HEK293 (cell line): Measurements from ENCODE around the gene MBOAT2.

Experiments
- AEBP2 ChIP-seq: fragments of 450-650 bp; formaldehyde crosslinking; IDR thresholded peaks from 2 replicates; pipeline ENCODE4 v1.5.1; 2016; ENCODE audit warnings: missing biosample characterization, missing genetic modification characterization, borderline replicate concordance
- ATF2 ChIP-seq: fragments of 450-650 bp; formaldehyde crosslinking; IDR thresholded peaks from 2 replicates; pipeline ENCODE4 v1.5.1; 2016; ENCODE audit warnings: missing biosample characterization, missing genetic modification characterization, low read depth
- FEZF1 ChIP-seq: fragments of 450-650 bp; formaldehyde crosslinking; IDR thresholded peaks from 2 replicates; pipeline ENCODE4 v1.5.1; 2016; ENCODE audit warnings: missing biosample characterization, missing genetic modification characterization
- IKZF3 ChIP-seq: fragments of 450-650 bp; IDR thresholded peaks from 2 replicates; pipeline ENCODE4 v1.5.0; 2018; ENCODE audit warnings: missing biosample characterization, mild to moderate bottlenecking, missing genetic modification characterization, moderate library complexity
- KLF16 ChIP-seq: fragments of 450-650 bp; formaldehyde crosslinking; IDR thresholded peaks from 2 replicates; pipeline ENCODE4 v1.5.1; 2017; ENCODE audit warnings: missing biosample characterization, missing genetic modification characterization
- KLF17 ChIP-seq: fragments of 450-650 bp; formaldehyde crosslinking; IDR thresholded peaks from 2 replicates; pipeline ENCODE4 v1.5.1; 2016; ENCODE audit warnings: missing biosample characterization, missing genetic modification characterization
- OSR2 ChIP-seq: fragments of 450-650 bp; formaldehyde crosslinking; IDR thresholded peaks from 2 replicates; pipeline ENCODE4 v1.5.1; 2016; ENCODE audit warnings: missing biosample characterization, missing genetic modification characterization
- PRDM1 ChIP-seq: fragments of 450-650 bp; formaldehyde crosslinking; IDR thresholded peaks from 2 replicates; pipeline ENCODE4; 2016; ENCODE audit warnings: missing biosample characterization, missing genetic modification characterization
- SCRT1 ChIP-seq: fragments of 450-650 bp; formaldehyde crosslinking; IDR thresholded peaks from 2 replicates; pipeline ENCODE4 v1.5.1; 2016; ENCODE audit warnings: missing biosample characterization, missing genetic modification characterization, borderline replicate concordance
- TRIM28 ChIP-seq: IDR thresholded peaks from 2 replicates; pipeline ENCODE4 v1.6.1; 2011; ENCODE audit warnings: low read length, control low read depth, borderline replicate concordance
- ZBTB17 ChIP-seq: fragments of 450-650 bp; formaldehyde crosslinking; IDR thresholded peaks from 2 replicates; pipeline ENCODE4 v1.5.1; 2016; ENCODE audit warnings: missing biosample characterization, missing genetic modification characterization
- ZBTB20 ChIP-seq: fragments of 450-650 bp; formaldehyde crosslinking; IDR thresholded peaks from 2 replicates; pipeline ENCODE4 v1.5.1; 2016; ENCODE audit warnings: missing biosample characterization, missing genetic modification characterization
- ZBTB6 ChIP-seq: fragments of 450-650 bp; formaldehyde crosslinking; IDR thresholded peaks from 2 replicates; pipeline ENCODE4 v1.5.1; 2017; ENCODE audit warnings: missing biosample characterization, missing genetic modification characterization
- ZBTB8A ChIP-seq: fragments of 450-650 bp; formaldehyde crosslinking; IDR thresholded peaks from 2 replicates; pipeline ENCODE4 v1.5.1; 2016; ENCODE audit warnings: missing biosample characterization, missing genetic modification characterization
- ZFHX2 ChIP-seq: fragments of 450-650 bp; formaldehyde crosslinking; conservative IDR thresholded peaks from 2 replicates; pipeline ENCODE4 v1.5.1; 2016; ENCODE audit warnings: missing biosample characterization, missing genetic modification characterization
- ZFP3 ChIP-seq: fragments of 450-650 bp; formaldehyde crosslinking; IDR thresholded peaks from 2 replicates; pipeline ENCODE4 v1.5.1; 2016; ENCODE audit warnings: low read depth, missing biosample characterization, missing genetic modification characterization
- ZFP69B ChIP-seq: fragments of 450-650 bp; formaldehyde crosslinking; IDR thresholded peaks from 2 replicates; pipeline ENCODE4 v1.5.1; 2016; ENCODE audit warnings: missing biosample characterization, missing genetic modification characterization
- ZNF10 ChIP-seq: fragments of 450-650 bp; formaldehyde crosslinking; IDR thresholded peaks from 2 replicates; pipeline ENCODE4 v1.5.1; 2017; ENCODE audit warnings: missing biosample characterization, missing genetic modification characterization
- ZNF133 ChIP-seq: fragments of 450-650 bp; formaldehyde crosslinking; IDR thresholded peaks from 2 replicates; pipeline ENCODE4 v1.5.1; 2016; ENCODE audit warnings: missing biosample characterization, missing genetic modification characterization
- ZNF24 ChIP-seq: fragments of 450-650 bp; formaldehyde crosslinking; IDR thresholded peaks from 2 replicates; pipeline ENCODE4 v1.5.1; 2016; ENCODE audit warnings: missing biosample characterization, missing genetic modification characterization
- ZNF311 ChIP-seq: fragments of 450-650 bp; formaldehyde crosslinking; IDR thresholded peaks from 2 replicates; pipeline ENCODE4 v1.5.1; 2017; ENCODE audit warnings: missing biosample characterization, missing genetic modification characterization, borderline replicate concordance
- ZNF362 ChIP-seq: fragments of 450-650 bp; formaldehyde crosslinking; IDR thresholded peaks from 2 replicates; pipeline ENCODE4 v1.5.1; 2016; ENCODE audit warnings: missing biosample characterization, missing genetic modification characterization
- ZNF473 ChIP-seq: fragments of 450-650 bp; formaldehyde crosslinking; IDR thresholded peaks from 2 replicates; pipeline ENCODE4 v1.5.1; 2017; ENCODE audit warnings: missing biosample characterization, missing genetic modification characterization
- ZNF521 ChIP-seq: fragments of 450-650 bp; formaldehyde crosslinking; IDR thresholded peaks from 2 replicates; pipeline ENCODE4 v1.5.1; 2017; ENCODE audit warnings: missing biosample characterization, mild to moderate bottlenecking, missing genetic modification characterization
- ZNF529 ChIP-seq: fragments of 450-650 bp; formaldehyde crosslinking; IDR thresholded peaks from 2 replicates; pipeline ENCODE4 v1.5.1; 2017; ENCODE audit warnings: missing genetic modification characterization, missing biosample characterization; ENCODE audit not compliant: insufficient replicate concordance
- ZNF548 ChIP-seq: fragments of 450-650 bp; formaldehyde crosslinking; IDR thresholded peaks from 2 replicates; pipeline ENCODE4 v1.5.1; 2016; ENCODE audit warnings: missing biosample characterization, missing genetic modification characterization
- ZNF600 ChIP-seq: fragments of 450-650 bp; formaldehyde crosslinking; IDR thresholded peaks from 2 replicates; pipeline ENCODE4 v1.5.1; 2016; ENCODE audit warnings: missing biosample characterization, missing genetic modification characterization
- ZNF629 ChIP-seq: fragments of 450-650 bp; formaldehyde crosslinking; IDR thresholded peaks from 2 replicates; pipeline ENCODE4 v1.5.1; 2017; ENCODE audit warnings: missing biosample characterization, missing genetic modification characterization
- ZNF654 ChIP-seq: fragments of 450-650 bp; formaldehyde crosslinking; IDR thresholded peaks from 2 replicates; pipeline ENCODE4 v1.5.1; 2016; ENCODE audit warnings: low read depth, missing biosample characterization, missing genetic modification characterization
- ZNF677 ChIP-seq: fragments of 450-650 bp; IDR thresholded peaks from 2 replicates; pipeline ENCODE4 v1.5.0; 2018; ENCODE audit warnings: missing biosample characterization, mild to moderate bottlenecking, missing genetic modification characterization, moderate library complexity
- ZNF785 ChIP-seq: fragments of 450-650 bp; formaldehyde crosslinking; IDR thresholded peaks from 2 replicates; pipeline ENCODE4 v1.5.1; 2016; ENCODE audit warnings: missing biosample characterization, missing genetic modification characterization
- ZNF837 ChIP-seq: fragments of 450-650 bp; formaldehyde crosslinking; IDR thresholded peaks from 2 replicates; pipeline ENCODE4 v1.5.1; 2016; ENCODE audit warnings: missing biosample characterization, missing genetic modification characterization
- ZNF843 ChIP-seq: fragments of 450-650 bp; formaldehyde crosslinking; IDR thresholded peaks from 2 replicates; pipeline ENCODE4 v1.5.1; 2016; ENCODE audit warnings: missing biosample characterization, missing genetic modification characterization
- ZSCAN18 ChIP-seq: fragments of 450-650 bp; formaldehyde crosslinking; IDR thresholded peaks from 2 replicates; pipeline ENCODE4 v1.5.1; 2016; ENCODE audit warnings: missing biosample characterization, missing genetic modification characterization

Gene MBOAT2

GRCh38 chr2:9001229-9001628 lies 2.3 kb downstream of the MBOAT2 start (continued):
- peak; percentile 57 for TF ChIP-seq ATF2 (tag by site-specific recombination)
- no peak for TF ChIP-seq ZNF654 (tag by site-specific recombination)
- TF ChIP-seq ZNF548 (tag by site-specific recombination): no peak
- peak; percentile 36; the same call in 1 of the 2 replicates for TF ChIP-seq FEZF1 (tag by site-specific recombination)
- no peak for TF ChIP-seq ZNF362 (tag by site-specific recombination)
- TF ChIP-seq ZNF629: peak; percentile 80
- no peak for TF ChIP-seq ZFP69B (tag by site-specific recombination)
- TF ChIP-seq ZBTB17: 0 out of 2 replicates have a peak, but pooled peaks have one; percentile 14
- no peak for TF ChIP-seq TRIM28
- peak; percentile 29; the same call in 1 of the 2 replicates for TF ChIP-seq ZBTB20 (tag by site-specific recombination)
- no peak for TF ChIP-seq ZBTB8A (tag by site-specific recombination)
- TF ChIP-seq ZNF473 (tag by site-specific recombination): no peak
- no peak for TF ChIP-seq ZNF311 (tag by site-specific recombination)
- TF ChIP-seq ZNF677 (tag by site-specific recombination): no peak
- no peak for TF ChIP-seq ZNF529
- TF ChIP-seq KLF16 (tag by site-specific recombination): peak; percentile 24; the same call in 1 of the 2 replicates
- TF ChIP-seq AEBP2 (tag by site-specific recombination): no peak
- TF ChIP-seq PRDM1: no peak
- peak; percentile 67; the same call in 1 of the 2 replicates for TF ChIP-seq ZNF843 (tag by site-specific recombination)
- TF ChIP-seq KLF17 (tag by site-specific recombination): no peak
- peak; percentile 86 for TF ChIP-seq ZBTB6 (tag by site-specific recombination)
- TF ChIP-seq ZNF785 (tag by site-specific recombination): no peak
- TF ChIP-seq IKZF3 (tag by site-specific recombination): no peak
- peak; percentile 61 for TF ChIP-seq OSR2 (tag by site-specific recombination)
- no peak; the same call in 1 of the 2 replicates for TF ChIP-seq ZNF10 (tag by site-specific recombination)
- TF ChIP-seq ZSCAN18 (tag by site-specific recombination): no peak
- no peak for TF ChIP-seq ZFHX2 (tag by site-specific recombination)
- no peak for TF ChIP-seq ZNF24 (tag by site-specific recombination)
- TF ChIP-seq ZNF600 (tag by site-specific recombination): peak; percentile 93
- TF ChIP-seq ZNF521: no peak
- no peak for TF ChIP-seq ZNF133 (tag by site-specific recombination)
- no peak for TF ChIP-seq ZFP3 (tag by site-specific recombination)
- no peak for TF ChIP-seq ZNF837 (tag by site-specific recombination)
- TF ChIP-seq SCRT1 (tag by site-specific recombination): no peak
